Trophoblast cell (in vitro differentiated cells and primary cell): ENCODE measurements around the gene ZBTB25.

ENCODE experiments used
- DNase-seq, 2 donors: peaks; one replicate each; pipeline ENCODE4 v3.0.0-alpha.2; 2016
- H2AFZ ChIP-seq: 2 replicates; pipeline ENCODE4 v1.6.1; 2013; ENCODE audit warnings: low read length, moderate library complexity, mild to moderate bottlenecking; ENCODE audit not compliant: insufficient read depth, poor library complexity
- H2AK5ac ChIP-seq: 2 replicates; pipeline ENCODE4 v1.6.1; 2013; ENCODE audit warnings: mild to moderate bottlenecking, low read length
- H2BK120ac ChIP-seq: 2 replicates; pipeline ENCODE4 v1.6.1; 2013; ENCODE audit warnings: low read length, mild to moderate bottlenecking, moderate library complexity; ENCODE audit not compliant: insufficient read depth, poor library complexity
- H2BK12ac ChIP-seq: 2 replicates; pipeline ENCODE4 v1.6.1; 2013; ENCODE audit warnings: mild to moderate bottlenecking, low read length, moderate library complexity
- H2BK5ac ChIP-seq: 2 replicates; pipeline ENCODE4 v1.6.1; 2013; ENCODE audit warnings: low read length, low read depth, moderate library complexity, mild to moderate bottlenecking; ENCODE audit not compliant: poor library complexity
- H3K14ac ChIP-seq: 2 replicates; pipeline ENCODE4 v1.6.1; 2013; ENCODE audit warnings: mild to moderate bottlenecking, low read length
- H3K18ac ChIP-seq: 2 replicates; pipeline ENCODE4 v1.6.1; 2013; ENCODE audit warnings: mild to moderate bottlenecking, low read length
- H3K23ac ChIP-seq: 2 replicates; pipeline ENCODE4 v1.6.1; 2013; ENCODE audit warnings: low read length
- H3K27ac ChIP-seq: 2 replicates; pipeline ENCODE4 v1.5.1; 2013; ENCODE audit warnings: low read depth, mild to moderate bottlenecking, inconsistent platforms, low read length, moderate library complexity
- H3K27me3 ChIP-seq: 2 replicates; pipeline ENCODE4 v1.6.1; 2013; ENCODE audit warnings: inconsistent platforms, mild to moderate bottlenecking, low read length, moderate library complexity; ENCODE audit not compliant: insufficient read depth
- H3K36me3 ChIP-seq, 2 experiments: 1 replicate in 1 of 2; 2 replicates in 1 of 2; pipeline ENCODE4 v1.6.1; 2013; ENCODE audit warnings: low read length in 2 of 2, mild to moderate bottlenecking in 2 of 2, moderate library complexity in 1 of 2; ENCODE audit not compliant: insufficient read depth in 2 of 2, control insufficient read depth in 1 of 2
- H3K4ac ChIP-seq: 2 replicates; pipeline ENCODE4 v1.6.1; 2013; ENCODE audit warnings: low read depth, mild to moderate bottlenecking, low read length, moderate library complexity
- H3K4me1 ChIP-seq, 2 experiments: 1 replicate in 1 of 2; 2 replicates in 1 of 2; pipeline ENCODE4 v1.6.1; 2013; ENCODE audit warnings: low read length in 2 of 2, mild to moderate bottlenecking in 2 of 2, moderate library complexity in 1 of 2; ENCODE audit not compliant: insufficient read depth in 2 of 2, control insufficient read depth in 1 of 2
- H3K4me2 ChIP-seq: 2 replicates; pipeline ENCODE4 v1.6.1; 2013; ENCODE audit warnings: inconsistent platforms, mild to moderate bottlenecking, low read length, moderate library complexity
- H3K4me3 ChIP-seq: 2 replicates; pipeline ENCODE4 v1.5.1; 2013; ENCODE audit warnings: mild to moderate bottlenecking, low read depth, low read length, inconsistent platforms
- H3K79me1 ChIP-seq: one replicate; pipeline ENCODE4 v1.6.1; 2013; ENCODE audit warnings: low read length
- H3K79me2 ChIP-seq: 2 replicates; pipeline ENCODE4 v1.6.1; 2013; ENCODE audit warnings: low read length, mild to moderate bottlenecking; ENCODE audit not compliant: control insufficient read depth, insufficient read depth, poor library complexity
- H3K9ac ChIP-seq: 2 replicates; pipeline ENCODE4 v1.6.1; 2013; ENCODE audit warnings: mild to moderate bottlenecking, low read length
- H3K9me3 ChIP-seq: 2 replicates; pipeline ENCODE4 v1.6.1; 2013; ENCODE audit warnings: low read depth, mild to moderate bottlenecking, control low read depth, inconsistent platforms, low read length; ENCODE audit not compliant: insufficient read depth
- H4K12ac ChIP-seq: 2 replicates; pipeline ENCODE4 v1.6.1; 2013; ENCODE audit warnings: low read depth, mild to moderate bottlenecking, low read length, moderate library complexity
- H4K8ac ChIP-seq: 2 replicates; pipeline ENCODE4 v1.6.1; 2013; ENCODE audit warnings: low read depth, mild to moderate bottlenecking, low read length, moderate library complexity
- H4K91ac ChIP-seq: one replicate; pipeline ENCODE4 v1.6.1; 2013; ENCODE audit warnings: low read depth, mild to moderate bottlenecking, low read length, moderate library complexity
- WGBS: extraction: QIAGEN DNeasy Blood & Tissue Kit; methylation state at CpG from one replicate; pipeline ENCODE4 v1.1.7; 2013; ENCODE audit warnings: missing lambda C conversion rate; ENCODE audit not compliant: insufficient read length, insufficient coverage; ENCODE audit errors: extremely low coverage; 5-methylcytosine and 5-hydroxymethylcytosine counted together

ZBTB25 gene

DNA sequence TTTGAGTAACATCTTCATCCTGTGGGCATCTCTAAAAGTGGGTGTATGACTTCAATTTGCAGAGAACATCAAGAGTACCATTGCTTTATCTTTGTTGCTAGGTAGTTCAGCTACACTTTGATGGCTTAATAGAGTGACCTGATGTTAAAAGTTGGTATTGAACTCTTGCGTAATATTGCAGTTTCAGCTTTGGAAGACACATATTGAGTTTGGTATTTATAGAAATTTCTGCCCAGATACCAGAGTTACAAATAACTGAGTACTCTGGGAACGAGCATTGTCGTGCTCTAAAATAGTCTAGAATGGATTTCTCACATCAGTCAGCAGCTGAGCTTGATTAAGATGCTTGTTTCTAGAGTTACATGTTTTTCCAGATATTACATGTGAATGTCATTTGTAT is 63.1 kb downstream of the ZBTB25 start:
- H3K4me2 ChIP-seq = no peak overlapping the region
- H3K23ac ChIP-seq = no peak overlapping the region
- peaks cover 6 to 9% of the 10 kb centered on the region in 2 experiments for H3K4me1 ChIP-seq
- H2BK120ac ChIP-seq = no peak overlapping the region
- DNase-seq = peak in 1 of 2 donors; percentile 70
- H3K14ac ChIP-seq = no peak overlapping the region
- no peaks in the 10 kb centered on the region for H3K79me2 ChIP-seq
- no peak overlapping the region for H4K91ac ChIP-seq
- peaks cover 14% of the 10 kb centered on the region for H3K79me1 ChIP-seq
- H2AK5ac ChIP-seq = no peak overlapping the region
- H3K18ac ChIP-seq = no peak overlapping the region
- H3K9ac ChIP-seq = no peak overlapping the region
- H3K4me3 ChIP-seq = no peak overlapping the region
- no peak overlapping the region for H4K8ac ChIP-seq
- H3K9me3 ChIP-seq = peaks cover 2% of the 10 kb centered on the region
- no peak overlapping the region for H2AFZ ChIP-seq
- no peak overlapping the region for H3K4ac ChIP-seq
- no peak overlapping the region for H2BK5ac ChIP-seq
- H3K27ac ChIP-seq = no peak overlapping the region
- no peak overlapping the region for H4K12ac ChIP-seq
- H3K27me3 ChIP-seq = no peaks in the 10 kb centered on the region
- H3K36me3 ChIP-seq = peaks cover 10 to 21% of the 10 kb centered on the region in 2 experiments
- no peak overlapping the region for H2BK12ac ChIP-seq
- no CpG with 5 or more reads among the region's 3 CpGs for WGBS

DNA sequence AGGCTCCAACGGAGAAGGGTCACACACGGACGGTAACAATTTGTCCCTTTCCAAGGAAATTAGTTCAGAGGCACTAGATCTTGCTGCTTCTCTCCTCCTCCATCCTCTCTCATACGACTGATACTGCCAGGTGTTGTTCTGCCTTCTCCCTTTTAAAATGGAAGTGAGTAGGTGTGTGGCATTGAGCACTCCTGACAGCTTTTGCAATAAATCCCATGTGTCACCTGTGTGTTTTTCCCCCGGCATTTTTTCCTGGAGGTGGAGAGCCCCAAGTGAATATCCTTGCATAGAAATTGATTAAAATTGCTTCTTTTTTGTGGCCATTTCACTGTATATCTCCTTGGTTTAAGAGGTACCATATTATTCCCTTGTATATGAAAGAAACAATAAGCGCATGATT is 64.5 kb downstream of the ZBTB25 start:
- no peak overlapping the region for H2AFZ ChIP-seq
- H3K4me1 ChIP-seq = peaks cover 4 to 9% of the 10 kb centered on the region in 2 experiments
- no peaks in the 10 kb centered on the region for H3K27me3 ChIP-seq
- DNase-seq = peak; percentile 11 to 51
- no peaks in the 10 kb centered on the region for H3K79me2 ChIP-seq
- H3K9ac ChIP-seq = no peak overlapping the region
- H3K14ac ChIP-seq = no peak overlapping the region
- peak overlapping the region; percentile 25 for H3K18ac ChIP-seq
- peaks cover 10% of the 10 kb centered on the region for H3K79me1 ChIP-seq
- peak overlapping the region; percentile 15 for H2BK120ac ChIP-seq
- no peak overlapping the region for H3K23ac ChIP-seq
- no CpG with 5 or more reads among the region's 6 CpGs for WGBS
- no peak overlapping the region for H3K4ac ChIP-seq
- peak overlapping the region; percentile 65 for H2BK12ac ChIP-seq
- peak overlapping the region; percentile 64 for H2BK5ac ChIP-seq
- no peak overlapping the region for H4K12ac ChIP-seq
- H3K9me3 ChIP-seq = peaks cover 2% of the 10 kb centered on the region
- peak overlapping the region; percentile 33 for H4K91ac ChIP-seq
- H3K36me3 ChIP-seq = peaks cover 10 to 21% of the 10 kb centered on the region in 2 experiments
- H3K4me2 ChIP-seq = no peak overlapping the region
- peak overlapping the region; percentile 20 for H3K27ac ChIP-seq
- H4K8ac ChIP-seq = no peak overlapping the region
- H2AK5ac ChIP-seq = no peak overlapping the region
- H3K4me3 ChIP-seq = no peak overlapping the region

DNA sequence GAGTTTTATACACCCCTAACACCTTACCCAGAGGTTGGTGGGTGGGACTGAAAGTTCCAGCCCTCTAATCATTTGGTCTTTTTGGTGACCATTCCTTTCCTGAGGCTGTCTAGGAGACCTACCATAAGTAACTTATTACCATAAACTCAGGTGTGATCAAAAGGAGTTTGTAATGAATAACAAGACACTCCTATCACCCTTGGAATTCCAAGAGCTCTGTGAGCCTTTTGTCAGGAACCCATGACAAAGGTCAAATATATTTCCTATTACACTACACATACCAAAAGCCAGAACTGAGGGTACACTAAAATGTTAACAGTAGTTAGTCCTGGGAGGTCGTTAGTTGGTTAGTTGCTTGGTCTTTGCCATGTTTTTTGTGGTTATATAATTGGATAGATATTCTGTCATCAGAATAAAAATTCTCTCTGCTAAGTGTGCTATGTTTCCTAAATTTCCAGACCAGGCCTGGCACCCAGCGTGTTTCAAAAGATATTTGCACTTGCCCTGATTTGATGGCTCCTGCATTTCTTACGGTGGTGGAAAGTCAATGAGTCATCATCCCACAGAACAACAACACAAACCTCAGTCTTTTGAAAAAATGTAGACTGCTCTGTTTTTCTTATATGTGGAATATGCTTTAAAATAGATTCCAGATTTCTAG is 65.3 kb downstream of the ZBTB25 start:
- H4K91ac ChIP-seq = peak overlapping the region; percentile 76

GRCh38 chr14:64434528-64434927 is 69.1 kb downstream of the ZBTB25 start:
- H2AFZ ChIP-seq = no peak overlapping the region
- no peak overlapping the region for H3K14ac ChIP-seq
- H3K4me1 ChIP-seq = peaks cover 4 to 9% of the 10 kb centered on the region in 2 experiments
- H3K4me3 ChIP-seq = no peak overlapping the region
- H3K79me1 ChIP-seq = peaks cover 10% of the 10 kb centered on the region
- H3K79me2 ChIP-seq = no peaks in the 10 kb centered on the region
- H4K8ac ChIP-seq = no peak overlapping the region
- H4K91ac ChIP-seq = no peak overlapping the region
- H3K18ac ChIP-seq = no peak overlapping the region
- H2BK5ac ChIP-seq = no peak overlapping the region
- WGBS = 100% methylated on average over 1 of the region's 3 CpGs
- H3K36me3 ChIP-seq = peaks cover 2 to 11% of the 10 kb centered on the region in 2 experiments
- H2BK120ac ChIP-seq = no peak overlapping the region
- no peaks in the 10 kb centered on the region for H3K27me3 ChIP-seq
- no peak overlapping the region for H3K4ac ChIP-seq
- H2AK5ac ChIP-seq = no peak overlapping the region
- no peak overlapping the region for H3K9ac ChIP-seq
- no peak overlapping the region for H3K4me2 ChIP-seq
- H3K27ac ChIP-seq = no peak overlapping the region
- no peak overlapping the region for H4K12ac ChIP-seq
- peak in 1 of 2 donors; percentile 43 for DNase-seq
- no peak overlapping the region for H3K23ac ChIP-seq
- H3K9me3 ChIP-seq = no peaks in the 10 kb centered on the region
- H2BK12ac ChIP-seq = no peak overlapping the region

More for the DNA sequence above, 65.3 kb downstream of the ZBTB25 start:
- H2BK5ac ChIP-seq = peak overlapping the region; percentile 61
- no peak overlapping the region for H3K18ac ChIP-seq
- no peaks in the 10 kb centered on the region for H3K27me3 ChIP-seq
- peaks cover 10 to 18% of the 10 kb centered on the region in 2 experiments for H3K36me3 ChIP-seq
- H3K79me2 ChIP-seq = no peaks in the 10 kb centered on the region
- no peak overlapping the region for H3K4ac ChIP-seq
- no peak overlapping the region for H2AK5ac ChIP-seq
- H2AFZ ChIP-seq = no peak overlapping the region
- peak overlapping the region; percentile 13 for H3K4me2 ChIP-seq
- no CpG with 5 or more reads among the region's 3 CpGs for WGBS
- peak overlapping the region; percentile 88 for H2BK12ac ChIP-seq
- H2BK120ac ChIP-seq = peak overlapping the region; percentile 75
- no peak overlapping the region for H3K4me3 ChIP-seq
- peaks cover 2% of the 10 kb centered on the region for H3K9me3 ChIP-seq
- H4K12ac ChIP-seq = no peak overlapping the region
- H3K79me1 ChIP-seq = peaks cover 10% of the 10 kb centered on the region
- H3K9ac ChIP-seq = no peak overlapping the region
- no peak overlapping the region for H3K23ac ChIP-seq
- no peak overlapping the region for H3K14ac ChIP-seq
- peak overlapping the region; percentile 82 for H3K27ac ChIP-seq
- H4K8ac ChIP-seq = no peak overlapping the region
- DNase-seq = peak; percentile 61 to 93
- peaks cover 4 to 9% of the 10 kb centered on the region in 2 experiments for H3K4me1 ChIP-seq
